GM12801 (cell line): Measurements from ENCODE around the gene CNOT6.

Experiments used
- TF ChIP-seq, protein P1 (sequence below): IDR thresholded peaks from one replicate; pipeline ENCODE4 v1.5.1; 2011; ENCODE audit warnings: control low read depth; ENCODE audit not compliant: insufficient read length; ENCODE audit errors: extremely low read depth

Gene CNOT6

DNA sequence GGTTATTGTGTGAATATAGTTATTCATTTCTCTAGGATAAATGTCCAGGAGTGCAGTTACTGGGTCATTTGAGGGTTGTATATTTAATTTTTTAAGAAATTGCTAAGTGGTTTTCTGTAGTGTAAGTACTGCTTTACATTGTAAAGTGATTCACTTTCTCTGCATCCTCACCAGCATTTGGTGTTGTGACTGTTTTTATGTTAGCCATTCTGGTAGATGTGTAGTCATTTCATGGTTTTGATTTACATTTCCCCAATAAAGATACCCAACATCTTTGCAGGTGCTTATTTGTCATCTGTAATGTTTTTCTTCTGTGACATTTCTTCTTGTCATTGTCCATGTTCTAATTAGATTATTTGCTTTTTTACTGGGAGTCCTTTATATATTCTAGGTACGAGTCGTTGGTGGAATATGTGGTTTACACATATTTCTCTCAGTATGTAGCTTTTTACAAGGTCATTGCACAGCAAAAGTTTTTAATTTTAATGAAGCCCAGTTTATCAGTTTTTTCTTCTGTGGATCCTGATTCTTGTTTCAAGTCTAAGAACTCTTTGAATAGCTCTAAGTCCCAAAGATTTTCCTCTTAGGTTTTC, 63.1 kb downstream of the CNOT6 start:
- TF ChIP-seq, protein P1, sequence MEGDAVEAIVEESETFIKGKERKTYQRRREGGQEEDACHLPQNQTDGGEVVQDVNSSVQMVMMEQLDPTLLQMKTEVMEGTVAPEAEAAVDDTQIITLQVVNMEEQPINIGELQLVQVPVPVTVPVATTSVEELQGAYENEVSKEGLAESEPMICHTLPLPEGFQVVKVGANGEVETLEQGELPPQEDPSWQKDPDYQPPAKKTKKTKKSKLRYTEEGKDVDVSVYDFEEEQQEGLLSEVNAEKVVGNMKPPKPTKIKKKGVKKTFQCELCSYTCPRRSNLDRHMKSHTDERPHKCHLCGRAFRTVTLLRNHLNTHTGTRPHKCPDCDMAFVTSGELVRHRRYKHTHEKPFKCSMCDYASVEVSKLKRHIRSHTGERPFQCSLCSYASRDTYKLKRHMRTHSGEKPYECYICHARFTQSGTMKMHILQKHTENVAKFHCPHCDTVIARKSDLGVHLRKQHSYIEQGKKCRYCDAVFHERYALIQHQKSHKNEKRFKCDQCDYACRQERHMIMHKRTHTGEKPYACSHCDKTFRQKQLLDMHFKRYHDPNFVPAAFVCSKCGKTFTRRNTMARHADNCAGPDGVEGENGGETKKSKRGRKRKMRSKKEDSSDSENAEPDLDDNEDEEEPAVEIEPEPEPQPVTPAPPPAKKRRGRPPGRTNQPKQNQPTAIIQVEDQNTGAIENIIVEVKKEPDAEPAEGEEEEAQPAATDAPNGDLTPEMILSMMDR = no peak

DNA sequence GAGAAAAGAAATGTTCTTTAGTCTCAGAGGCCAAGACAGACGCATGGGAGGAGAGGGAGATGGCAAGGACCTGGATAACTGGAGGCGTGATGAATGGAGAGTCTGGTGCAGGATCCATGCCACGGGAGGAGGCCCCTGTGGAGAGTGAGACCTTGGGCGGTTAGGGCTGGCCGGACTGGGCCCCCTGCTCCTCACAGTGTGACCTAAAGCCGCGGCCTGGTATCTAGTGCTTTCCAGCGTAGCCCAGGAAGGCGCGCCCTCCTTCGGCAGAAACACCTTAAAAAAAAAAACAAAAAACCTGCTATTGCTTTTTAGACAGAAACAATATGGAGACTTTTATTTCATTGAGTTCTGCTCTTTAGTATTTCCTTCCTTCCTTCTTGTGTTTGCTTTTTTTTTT, 64.1 kb downstream of the CNOT6 start:
- TF ChIP-seq, protein P1 = no peak

DNA sequence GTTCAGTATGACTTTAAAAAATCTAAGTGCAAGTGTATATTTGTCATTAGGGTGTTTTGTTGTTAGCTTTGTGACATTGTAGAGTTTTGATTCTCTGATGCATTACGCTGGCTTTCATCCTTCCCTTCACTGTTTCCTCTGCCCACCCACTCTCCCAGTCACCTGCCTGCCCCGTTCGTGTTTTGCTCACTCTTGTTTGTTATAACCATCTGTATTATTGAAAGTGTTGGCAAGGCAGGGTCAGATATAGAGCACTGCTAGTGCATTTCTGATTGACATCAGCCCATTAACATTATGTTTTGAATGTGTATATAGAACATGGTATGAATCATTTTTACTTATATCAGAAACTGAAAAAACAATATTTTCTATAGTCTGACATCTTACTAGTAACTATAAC, 69.8 kb downstream of the CNOT6 start:
- TF ChIP-seq, protein P1 = no peak

DNA sequence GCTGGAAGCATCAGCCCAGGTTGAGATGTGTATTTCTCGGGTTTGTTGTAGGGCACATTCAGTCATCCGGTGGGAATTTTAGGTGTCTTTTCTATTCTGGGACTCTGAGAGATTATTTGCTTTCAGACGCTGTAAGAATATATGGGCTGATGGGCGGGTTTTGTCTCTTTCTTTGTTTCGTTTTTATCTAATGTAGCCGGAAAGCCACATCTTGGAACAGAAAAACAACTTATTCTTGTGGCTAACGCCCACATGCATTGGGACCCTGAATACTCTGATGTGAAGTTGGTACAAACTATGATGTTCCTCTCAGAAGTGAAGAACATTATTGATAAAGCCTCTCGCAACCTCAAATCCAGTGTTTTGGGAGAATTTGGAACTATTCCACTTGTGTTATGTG, 74.7 kb downstream of the CNOT6 start:
- TF ChIP-seq, protein P1 = no peak

DNA sequence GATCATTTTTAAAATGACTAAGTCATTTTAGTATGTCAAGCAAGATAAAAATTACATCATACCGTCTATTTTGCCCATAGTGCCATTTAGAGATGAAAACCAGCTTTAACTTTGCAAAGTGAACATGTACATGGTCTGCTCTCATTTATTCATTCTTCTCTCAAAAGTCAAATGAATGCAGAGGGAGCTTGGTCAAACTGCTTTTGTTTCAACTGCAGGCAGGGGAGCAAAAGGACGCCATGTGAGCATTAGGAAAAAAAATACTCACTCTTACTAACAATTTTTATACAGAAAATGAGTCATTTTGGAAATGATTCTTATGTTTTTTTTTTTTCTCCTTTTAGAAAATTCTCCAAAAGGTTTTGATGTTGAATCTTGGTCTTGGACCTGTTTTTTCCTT, 81.4 kb downstream of the CNOT6 start:
- TF ChIP-seq, protein P1 = no peak

DNA sequence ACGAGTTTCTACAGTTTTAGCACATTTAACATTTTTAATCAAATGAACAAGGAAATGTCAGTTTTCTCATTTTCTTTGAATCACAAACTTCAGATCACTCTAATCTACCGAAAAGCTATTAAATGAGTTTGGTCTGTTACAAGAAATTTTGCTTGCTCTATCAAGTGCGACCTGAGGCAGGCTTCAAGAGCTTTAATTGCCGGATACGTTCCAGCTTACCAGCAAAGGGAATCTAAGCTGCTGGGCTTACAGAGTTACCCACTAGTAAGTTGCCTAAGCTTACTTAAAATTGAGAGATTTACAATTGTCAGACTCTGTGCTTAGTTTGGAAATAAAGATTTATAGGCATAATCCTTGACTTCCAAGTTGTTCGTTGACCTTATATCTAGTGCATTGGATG, 86.5 kb downstream of the CNOT6 start:
- TF ChIP-seq, protein P1 = no peak

DNA sequence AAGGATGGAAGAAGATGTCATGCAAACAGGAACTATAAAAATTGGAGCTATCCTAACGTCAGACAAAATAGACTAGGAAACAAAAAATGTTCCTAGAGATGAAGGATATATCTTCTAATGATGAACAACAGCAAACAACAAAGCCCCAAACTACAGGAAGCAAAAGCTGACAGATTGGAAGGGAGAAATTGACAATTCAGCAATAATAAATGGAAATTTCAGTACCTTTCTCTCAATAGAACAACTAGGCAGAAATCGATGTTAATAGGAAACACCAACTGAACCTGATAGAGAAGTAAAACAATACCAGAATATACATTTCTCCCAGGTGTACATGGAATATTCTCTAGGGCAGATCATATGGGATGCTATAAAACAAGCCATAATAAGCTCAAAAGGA, 89.6 kb downstream of the CNOT6 start:
- TF ChIP-seq, protein P1 = no peak

DNA sequence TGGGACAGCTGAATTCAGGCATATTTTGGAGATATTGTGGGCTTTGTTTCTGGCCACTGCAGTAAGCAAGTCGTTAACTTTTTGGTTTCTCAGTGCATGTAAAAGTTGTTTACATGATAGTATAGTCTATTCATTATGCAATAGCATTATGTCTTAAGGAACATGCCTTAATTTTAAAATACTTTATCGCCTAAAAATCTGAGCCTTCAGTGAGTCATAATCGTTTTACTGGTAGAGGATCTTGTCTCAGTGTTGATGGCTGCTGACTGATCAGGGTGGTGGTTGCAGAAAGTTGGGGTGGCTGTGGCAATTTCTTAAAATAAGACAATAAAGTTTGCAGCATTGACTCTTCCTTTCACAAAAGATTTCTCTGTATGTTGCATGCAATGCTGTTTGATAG, 92.0 kb downstream of the CNOT6 start:
- TF ChIP-seq, protein P1 = no peak
